Breast epithelium (tissue), 4 donors: ENCODE data around the gene ACAD11. TPM values are rescaled to one million over a fixed set of nuclear protein-coding genes. Genes with fewer than 3 reads are reported as not detected.

Experiments
- DNase-seq, 2 donors: peaks; one replicate each; pipeline ENCODE4 v3.0.0-alpha.2; 2019; ENCODE audit warnings: low spot score in 2 of 2
- H3K27ac ChIP-seq, 2 donors: fragments of 200-600 bp; sonication (generic) in 1 of 2; one replicate each; pipeline ENCODE4 v1.5.1; 2016 to 2019; ENCODE audit warnings: mild to moderate bottlenecking in 1 of 2
- H3K27me3 ChIP-seq, 2 donors: fragments of 200-600 bp; sonication (generic) in 1 of 2; one replicate each; pipeline versions ENCODE4 v1.5.1 to v1.6.0; 2017 to 2019; ENCODE audit warnings: control low read depth in 1 of 2, mild to moderate bottlenecking in 1 of 2
- H3K36me3 ChIP-seq: fragments of 200-600 bp; one replicate; pipeline ENCODE4 v1.5.1; 2019
- H3K4me1 ChIP-seq, 2 donors: fragments of 200-600 bp; sonication (generic); one replicate each; pipeline ENCODE4 v1.5.1; 2016 to 2019; ENCODE audit warnings: control low read depth in 1 of 2
- H3K4me3 ChIP-seq, 3 donors: fragments of 200-600 bp; sonication (generic); 1 replicate in 2 of 3; 2 replicates in 1 of 3; pipeline ENCODE4 v1.5.1; 2016 to 2019; ENCODE audit warnings: mild to moderate bottlenecking in 3 of 3, moderate library complexity in 2 of 3
- H3K9me3 ChIP-seq, 2 donors: fragments of 200-600 bp; sonication (generic) in 1 of 2; one replicate each; pipeline ENCODE4 v1.5.1; 2016 to 2019; ENCODE audit warnings: control low read depth in 1 of 2
- CTCF ChIP-seq, 3 donors: fragments of 450-650 bp; IDR thresholded peaks; one replicate each; pipeline ENCODE4 v1.5.1; 2016 to 2017; ENCODE audit warnings: antibody characterized with exemption in 3 of 3, mild to moderate bottlenecking in 3 of 3, moderate library complexity in 3 of 3
- POLR2A ChIP-seq: fragments of 450-650 bp; IDR thresholded peaks from one replicate; pipeline ENCODE4 v1.6.1; 2016; ENCODE audit warnings: antibody characterized with exemption, mild to moderate bottlenecking, moderate library complexity
- POLR2AphosphoS5 ChIP-seq, 3 donors: sonication (generic); formaldehyde crosslinking; IDR thresholded peaks; one replicate each; pipeline ENCODE4 v1.6.1; 2017; ENCODE audit warnings: antibody characterized with exemption in 3 of 3
- intact Hi-C: fragments of 100-400 bp; cut with DNase I; formaldehyde crosslinking; loops from one replicate; pipeline ENCODE4 v1.15.1; 2023; ENCODE audit warnings: low total_unique reads
- total RNA-seq, 3 donors: library from RNA; depleted of rRNA; stranded (reverse); fragments of >200 nt; gene quantifications; one replicate each; pipeline ENCODE4 v1.1.0, GENCODE V29; 2016

Gene ACAD11
- total RNA-seq, 3 donors from 2014 or later = 30.4 to 52.0 (median 40.3) TPM

DNA sequence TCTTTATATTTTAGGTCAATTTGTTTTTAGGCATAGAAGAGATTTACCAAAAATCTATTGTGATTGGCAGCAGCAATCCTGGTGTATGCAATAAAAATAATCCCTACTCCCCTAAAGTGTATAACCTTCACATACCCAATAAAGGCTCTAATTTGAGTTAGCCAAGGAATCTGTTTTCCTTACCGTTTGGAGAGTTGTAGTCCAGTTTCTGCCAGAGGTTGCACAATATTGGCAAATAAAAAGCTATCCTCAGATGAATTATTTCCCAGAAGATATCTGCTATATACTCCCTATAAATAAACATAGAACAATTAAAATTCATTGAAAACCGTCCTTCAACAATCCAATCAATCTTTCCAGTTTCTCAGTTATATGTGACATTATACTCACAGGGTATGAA, 31.5 kb downstream of the ACAD11 start:
- H3K4me3 ChIP-seq = no peak overlapping the region
- no peak for DNase-seq
- no peaks in the 10 kb centered on the region for H3K36me3 ChIP-seq
- no peaks in the 10 kb centered on the region for H3K9me3 ChIP-seq
- TF ChIP-seq POLR2AphosphoS5 (IDR thresholded peaks at IDR 0.05) (no peak), POLR2A (no peak), CTCF (IDR thresholded peaks at IDR 0.05) (no peak)
- no peaks in the 10 kb centered on the region for H3K27me3 ChIP-seq
- H3K4me1 ChIP-seq = no peaks in the 10 kb centered on the region
- intact Hi-C loops = no loop called here
- H3K27ac ChIP-seq = no peak overlapping the region

DNA sequence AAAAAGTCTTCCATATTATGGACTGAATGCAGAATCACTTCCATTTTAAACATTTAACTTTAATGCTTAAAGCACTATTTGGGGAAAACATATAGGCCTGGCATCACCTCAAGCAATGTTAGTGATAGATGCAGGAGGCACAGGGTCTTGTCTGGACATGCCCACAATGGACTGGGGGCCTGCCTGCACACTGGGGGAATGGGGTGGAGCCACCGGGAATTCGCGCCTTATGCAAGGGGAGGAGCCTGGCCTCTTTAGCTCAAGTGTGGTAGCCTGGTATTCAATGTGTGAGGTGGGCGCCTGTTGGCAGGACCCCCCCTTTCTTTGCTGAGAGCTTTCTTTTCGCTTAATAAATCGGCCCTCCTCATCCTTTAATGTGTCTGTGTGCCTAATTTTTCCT, 32.7 kb downstream of the ACAD11 start:
- TF ChIP-seq POLR2AphosphoS5 (IDR thresholded peaks at IDR 0.05) (no peak), POLR2A (no peak), CTCF (IDR thresholded peaks at IDR 0.05) (no peak)
- Histone ChIP-seq H3K36me3 (no peaks in the 10 kb centered on the region), H3K27ac (no peak overlapping the region), H3K9me3 (no peaks in the 10 kb centered on the region), H3K27me3 (no peaks in the 10 kb centered on the region), H3K4me1 (no peaks in the 10 kb centered on the region), H3K4me3 (no peak overlapping the region)
- no peak for DNase-seq
- intact Hi-C loops = no loop called here

- no peaks in the 10 kb centered on the region for H3K36me3 ChIP-seq
- intact Hi-C loops = no loop called here
- peaks cover 0 to 5% of the 10 kb centered on the region in 2 donors for H3K9me3 ChIP-seq
- H3K4me3 ChIP-seq = no peak overlapping the region
- TF ChIP-seq CTCF (IDR thresholded peaks at IDR 0.05) (no peak), POLR2AphosphoS5 (IDR thresholded peaks at IDR 0.05) (no peak), POLR2A (no peak)
- no peaks in the 10 kb centered on the region for H3K4me1 ChIP-seq
- no peak for DNase-seq
- H3K27me3 ChIP-seq = no peaks in the 10 kb centered on the region
- H3K27ac ChIP-seq = no peak overlapping the region
Observed at GRCh38 chr3:132625613-132626012, 34.0 kb downstream of the ACAD11 start.

DNA sequence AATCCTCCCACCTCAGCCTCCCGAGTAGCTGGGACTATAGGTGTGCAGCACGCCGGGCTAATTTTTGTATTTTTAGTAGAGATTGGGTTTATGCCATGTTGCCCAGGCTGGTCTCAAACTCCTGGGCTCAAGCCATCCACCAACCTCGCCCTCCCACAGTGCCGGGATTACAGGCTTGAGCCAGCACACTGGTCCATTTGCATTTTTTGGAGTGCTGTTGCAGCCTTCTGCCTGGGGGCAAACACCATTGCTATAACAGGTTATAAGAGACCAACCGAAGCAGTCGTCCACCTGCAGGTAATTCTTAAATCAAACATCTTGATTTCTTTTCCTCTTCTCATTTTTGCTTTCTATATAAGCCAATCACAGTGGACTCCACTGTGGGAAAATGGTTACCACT, 34.8 kb downstream of the ACAD11 start:
- Histone ChIP-seq H3K4me3 (no peak overlapping the region), H3K27ac (no peak overlapping the region), H3K27me3 (no peaks in the 10 kb centered on the region), H3K4me1 (no peaks in the 10 kb centered on the region), H3K9me3 (peaks cover 0 to 6% of the 10 kb centered on the region in 2 donors), H3K36me3 (no peaks in the 10 kb centered on the region)
- DNase-seq = no peak
- intact Hi-C loops = no loop called here
- no peak for TF ChIP-seq POLR2AphosphoS5 (IDR thresholded peaks at IDR 0.05)
- no peak for TF ChIP-seq POLR2A
- no peak for TF ChIP-seq CTCF (IDR thresholded peaks at IDR 0.05)

- Histone ChIP-seq H3K4me1 (no peaks in the 10 kb centered on the region), H3K4me3 (no peak overlapping the region), H3K9me3 (peaks cover 0 to 6% of the 10 kb centered on the region in 2 donors), H3K36me3 (no peaks in the 10 kb centered on the region), H3K27me3 (no peaks in the 10 kb centered on the region), H3K27ac (no peak overlapping the region)
- TF ChIP-seq POLR2AphosphoS5 (IDR thresholded peaks at IDR 0.05) (no peak), POLR2A (no peak), CTCF (IDR thresholded peaks at IDR 0.05) (no peak)
- intact Hi-C loops = no loop called here
- DNase-seq = no peak
Observed at GRCh38 chr3:132623646-132624045, 36.0 kb downstream of the ACAD11 start.
